Fibroblast of the aortic adventitia (primary cell): ENCODE results near the gene ZNF516. TPM values are rescaled to one million over a fixed set of nuclear protein-coding genes. Genes with fewer than 3 reads are reported as not detected.

Experiments
- DNase-seq: peaks from one replicate; pipeline ENCODE4 v3.0.0-alpha.2; 2010; ENCODE audit warnings: low read depth
- H3K4me3 ChIP-seq: 2 replicates; pipeline ENCODE4 v1.5.1; 2011; ENCODE audit warnings: low read depth, mild to moderate bottlenecking, control low read depth, low read length, moderate library complexity
- total RNA-seq: library from RNA; depleted of rRNA; stranded (reverse); fragments of >200 nt; gene quantifications from 2 replicates; pipeline ENCODE4 v1.2.3, GENCODE V29; 2012; ENCODE audit warnings: low replicate concordance
- TF ChIP-seq, protein P1 (sequence below): IDR thresholded peaks from 2 replicates; pipeline ENCODE4 v1.5.1; 2011; ENCODE audit warnings: mild to moderate bottlenecking, low read length, control low read depth, inconsistent platforms; ENCODE audit not compliant: insufficient read depth

The ZNF516 gene
- total RNA-seq, 1 donor, result 21.9 TPM

DNA sequence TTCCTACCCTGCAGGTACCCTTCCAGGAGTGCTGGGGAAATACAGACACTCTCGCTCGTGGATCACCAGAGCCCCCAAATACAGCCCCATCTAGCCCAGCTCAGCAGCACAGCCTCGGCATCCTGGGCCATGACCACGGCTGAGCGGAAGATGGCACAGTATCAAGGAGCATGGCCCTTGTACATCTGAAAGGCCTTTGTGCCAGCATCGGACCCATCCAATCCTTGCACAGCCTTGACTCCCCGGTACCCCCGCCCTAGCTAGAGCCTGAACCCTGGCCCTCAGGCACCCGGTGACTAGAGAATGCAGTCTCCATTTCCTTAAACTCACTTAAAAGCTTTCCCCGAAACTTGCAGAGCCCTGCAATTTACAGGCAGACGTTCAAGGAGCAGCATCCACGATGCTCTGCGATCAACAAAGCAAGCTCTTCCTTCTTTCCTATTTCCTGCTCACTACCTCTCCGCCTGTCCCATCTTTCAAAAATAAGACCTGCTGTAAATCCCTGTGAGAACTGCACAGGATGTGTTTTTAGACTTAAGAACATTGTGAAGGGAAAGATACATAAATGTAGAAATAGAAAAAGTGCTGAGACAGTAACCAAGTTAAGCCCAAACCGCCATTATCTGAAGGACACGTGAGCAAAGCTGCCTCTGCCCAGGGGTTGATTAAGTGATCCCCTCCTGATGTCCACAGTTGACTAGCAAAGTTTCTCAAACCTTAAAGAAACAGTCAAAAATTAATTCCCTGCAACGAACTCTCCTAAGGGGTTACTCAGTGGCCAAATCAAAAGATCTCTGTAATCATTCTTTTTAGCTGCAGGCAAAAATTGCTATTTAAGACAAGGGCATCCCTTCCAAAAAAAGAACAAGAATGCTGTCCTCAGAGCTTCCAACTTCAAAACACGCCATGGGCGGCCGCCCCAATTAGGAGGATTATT lies 48.5 kb downstream of the ZNF516 start:
- TF ChIP-seq, protein P1, sequence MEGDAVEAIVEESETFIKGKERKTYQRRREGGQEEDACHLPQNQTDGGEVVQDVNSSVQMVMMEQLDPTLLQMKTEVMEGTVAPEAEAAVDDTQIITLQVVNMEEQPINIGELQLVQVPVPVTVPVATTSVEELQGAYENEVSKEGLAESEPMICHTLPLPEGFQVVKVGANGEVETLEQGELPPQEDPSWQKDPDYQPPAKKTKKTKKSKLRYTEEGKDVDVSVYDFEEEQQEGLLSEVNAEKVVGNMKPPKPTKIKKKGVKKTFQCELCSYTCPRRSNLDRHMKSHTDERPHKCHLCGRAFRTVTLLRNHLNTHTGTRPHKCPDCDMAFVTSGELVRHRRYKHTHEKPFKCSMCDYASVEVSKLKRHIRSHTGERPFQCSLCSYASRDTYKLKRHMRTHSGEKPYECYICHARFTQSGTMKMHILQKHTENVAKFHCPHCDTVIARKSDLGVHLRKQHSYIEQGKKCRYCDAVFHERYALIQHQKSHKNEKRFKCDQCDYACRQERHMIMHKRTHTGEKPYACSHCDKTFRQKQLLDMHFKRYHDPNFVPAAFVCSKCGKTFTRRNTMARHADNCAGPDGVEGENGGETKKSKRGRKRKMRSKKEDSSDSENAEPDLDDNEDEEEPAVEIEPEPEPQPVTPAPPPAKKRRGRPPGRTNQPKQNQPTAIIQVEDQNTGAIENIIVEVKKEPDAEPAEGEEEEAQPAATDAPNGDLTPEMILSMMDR, result no peak
- no peak for DNase-seq
- H3K4me3 ChIP-seq, result peak overlapping the region; percentile 32

DNA sequence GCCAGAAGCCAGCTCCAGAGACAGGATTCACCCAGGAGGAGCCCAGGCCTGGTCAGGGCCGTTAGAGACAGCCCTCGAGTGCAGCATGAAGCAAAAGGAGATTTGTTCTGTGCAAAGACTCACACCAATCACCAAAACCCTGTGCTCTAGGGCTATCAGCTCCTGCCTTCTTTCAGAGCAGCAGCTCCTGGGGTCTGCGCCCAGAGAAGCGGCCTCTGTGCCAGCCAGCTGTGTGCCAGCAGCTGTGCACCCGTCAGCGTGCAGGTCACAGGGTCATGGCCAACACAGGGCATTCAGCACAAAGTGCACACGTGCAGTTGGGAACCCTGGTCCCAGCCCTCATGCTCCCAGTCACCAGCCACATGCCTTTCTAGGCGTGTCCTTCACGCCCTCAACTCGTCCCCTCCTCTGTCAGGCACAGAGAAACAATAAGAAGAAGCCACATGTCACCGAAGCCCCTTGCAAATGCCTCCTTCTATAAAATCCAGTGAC lies 49.3 kb downstream of the ZNF516 start:
- TF ChIP-seq, protein P1, result no peak
- H3K4me3 ChIP-seq, result peak overlapping the region; percentile 32
- DNase-seq, result no peak

DNA sequence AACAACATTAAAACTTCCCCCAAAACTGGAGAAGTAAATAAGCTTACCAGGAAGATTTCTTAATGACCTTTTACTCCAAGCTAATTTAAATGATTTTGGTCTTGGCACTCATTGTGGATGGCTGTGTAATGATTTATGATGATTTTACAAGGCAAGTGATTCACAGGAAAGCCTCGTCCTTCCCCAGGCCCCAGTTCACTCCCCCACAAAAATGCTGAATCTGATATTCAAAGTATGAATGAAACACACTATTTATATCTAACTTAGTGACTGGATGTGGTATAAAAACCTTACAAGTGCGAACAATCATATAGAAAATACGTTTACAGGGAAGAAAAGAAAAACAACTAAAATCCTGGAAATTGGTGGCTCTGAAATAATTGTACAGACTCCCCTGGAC lies 49.8 kb downstream of the ZNF516 start:
- TF ChIP-seq, protein P1, result no peak
- DNase-seq, result peak; percentile 87
- H3K4me3 ChIP-seq, result no peak overlapping the region

DNA sequence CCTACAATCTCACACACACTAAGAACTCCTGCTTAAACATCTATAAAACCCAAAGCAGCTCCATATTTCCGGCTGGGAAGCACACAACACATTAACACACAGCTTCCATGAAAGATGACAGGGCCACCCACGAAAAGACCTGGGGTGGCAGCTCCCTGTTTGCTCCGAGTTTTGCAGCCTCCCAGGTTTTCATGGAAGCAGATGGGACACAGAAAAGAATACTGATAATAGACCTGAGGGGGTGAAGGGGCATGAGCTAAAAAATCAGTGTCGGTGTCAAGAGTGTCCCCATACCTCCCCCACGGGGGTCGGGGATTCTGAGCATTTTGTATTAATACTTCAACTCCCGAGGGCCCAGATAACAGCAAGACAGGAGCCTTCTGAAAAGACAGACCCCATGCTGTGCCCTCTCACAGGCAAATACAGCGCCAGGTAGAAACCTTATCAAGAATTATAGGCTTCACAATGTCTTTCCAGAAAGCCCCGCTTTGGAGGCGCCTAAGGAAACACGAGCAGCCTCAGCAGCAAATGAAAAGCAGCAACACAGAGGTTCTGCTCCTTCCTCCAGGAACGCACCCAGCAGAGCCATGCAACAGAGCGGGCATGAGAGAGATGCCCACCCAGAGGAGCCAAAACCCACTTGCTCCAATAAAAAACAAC lies 50.5 kb downstream of the ZNF516 start:
- H3K4me3 ChIP-seq, result no peak overlapping the region
- DNase-seq, result no peak
- TF ChIP-seq, protein P1, result no peak

DNA sequence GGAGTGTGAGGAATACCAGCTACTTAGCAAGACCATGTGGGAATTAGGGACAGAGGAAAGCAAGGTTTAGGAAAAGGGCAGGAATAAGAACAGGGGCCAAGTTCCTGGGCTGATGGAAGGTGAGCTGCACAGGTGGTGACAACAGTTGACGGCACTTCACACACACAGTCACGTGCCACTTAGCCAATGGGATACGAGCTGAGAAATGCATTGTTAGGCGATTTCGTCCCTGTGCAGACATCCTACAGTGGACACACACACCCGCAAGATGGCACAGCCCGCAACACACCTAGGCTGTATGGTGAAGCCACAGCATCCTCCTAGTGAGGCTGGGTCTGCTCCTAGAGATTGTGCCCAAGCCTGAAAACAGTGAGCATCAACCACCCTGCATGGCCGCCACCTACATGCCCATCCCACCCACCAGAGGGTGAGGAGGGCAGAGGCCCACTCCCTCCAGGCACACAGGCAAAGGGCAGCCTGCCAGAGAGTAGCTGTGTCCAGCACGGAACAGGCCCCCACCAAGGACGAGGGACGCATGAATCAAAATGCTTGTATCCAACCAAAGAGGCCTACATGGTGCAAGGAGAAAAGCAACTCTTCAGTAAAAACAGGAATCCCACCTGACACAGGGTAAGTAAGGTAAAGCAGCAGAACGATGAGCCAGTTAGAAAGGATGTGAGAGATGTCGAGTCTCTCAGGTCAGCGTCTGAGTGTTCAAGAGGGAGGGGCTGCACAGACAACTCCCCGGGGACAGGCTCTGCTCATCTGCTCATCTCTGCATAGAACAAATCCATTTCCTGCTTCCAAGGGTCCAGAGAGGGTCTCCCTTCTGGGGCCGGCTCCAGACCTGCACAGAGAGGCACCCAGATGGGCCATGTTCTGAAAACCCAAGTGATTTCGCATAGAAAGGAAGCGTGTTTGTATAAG lies 51.3 kb downstream of the ZNF516 start:
- no peak for DNase-seq
- TF ChIP-seq, protein P1, result no peak
- H3K4me3 ChIP-seq, result no peak overlapping the region
